Stimulated activated CD8-positive, alpha-beta memory T cell treated with anti-CD3 and anti-CD28 coated beads, Interleukin-15, amount 100 ng/mL, for 4 hours (primary cell): ENCODE measurements around the gene C1QL4.
"Not testable (repeated sequence)": the region's sequence is repeated elsewhere in the genome, so short reads cannot be mapped to it uniquely, and the experiment has no call there.

Source experiments
- DNase-seq, 2 donors: peaks; one replicate each; pipeline ENCODE4 v3.0.0-alpha.2; 2020; ENCODE audit warnings: low read depth in 2 of 2

C1QL4 gene

GRCh38 chr12:49336645-49337584 lies at the start of gene C1QL4:
TSS of gene C1QL4 (minus strand) at chr12:49337188. CDS start at chr12:49336477, 711 bp downstream.
- peak; percentile 72 to 73 for DNase-seq

GRCh38 chr12:49380184-49380583 lies 43.2 kb upstream of the C1QL4 start:
- not testable (repeated sequence) for DNase-seq

- DNase-seq = no peak
Observed at GRCh38 chr12:49377386-49377785, 40.4 kb upstream of the C1QL4 start.

- no peak for DNase-seq
Observed at GRCh38 chr12:49375406-49375805, 38.4 kb upstream of the C1QL4 start.

GRCh38 chr12:49370539-49370938 lies 33.6 kb upstream of the C1QL4 start:
- no peak for DNase-seq

- DNase-seq = no peak
Observed at GRCh38 chr12:49369411-49370145, 32.6 kb upstream of the C1QL4 start.

- no peak for DNase-seq
Observed at GRCh38 chr12:49368240-49368600, 31.2 kb upstream of the C1QL4 start.

GRCh38 chr12:49367381-49368239 lies 30.6 kb upstream of the C1QL4 start, which contains the start of gene SPATS2:
TSS of gene SPATS2 (plus strand) at chr12:49367462. CDS start at chr12:49461013, 93,551 bp downstream.
- no peak for DNase-seq

- DNase-seq = peak; percentile 61 to 73
Observed at GRCh38 chr12:49366652-49367380, 29.8 kb upstream of the C1QL4 start.

GRCh38 chr12:49366096-49366651 lies 29.2 kb upstream of the C1QL4 start:
- no peak for DNase-seq

GRCh38 chr12:49365542-49365941 lies 28.6 kb upstream of the C1QL4 start:
- DNase-seq = no peak

- no peak for DNase-seq
Observed at GRCh38 chr12:49364989-49365388, 28.0 kb upstream of the C1QL4 start.

GRCh38 chr12:49362077-49362476 lies 25.1 kb upstream of the C1QL4 start:
- DNase-seq = no peak

- DNase-seq = no peak
Observed at GRCh38 chr12:49359671-49360070, 22.7 kb upstream of the C1QL4 start.

- no peak for DNase-seq
Observed at GRCh38 chr12:49358483-49359141, 21.6 kb upstream of the C1QL4 start.

- no peak for DNase-seq
Observed at GRCh38 chr12:49357103-49357678, 20.2 kb upstream of the C1QL4 start.

GRCh38 chr12:49355913-49356312 lies 18.9 kb upstream of the C1QL4 start:
- DNase-seq = no peak

GRCh38 chr12:49352351-49352750 lies 15.4 kb upstream of the C1QL4 start:
- DNase-seq = no peak

- DNase-seq = no peak
Observed at GRCh38 chr12:49349266-49349665, 12.3 kb upstream of the C1QL4 start.

GRCh38 chr12:49348781-49349180 lies 11.8 kb upstream of the C1QL4 start:
- no peak for DNase-seq
